OCI-LY3 (cell line): ENCODE measurements around the gene MTURN.
A peak's percentile ranks its signal among the peaks of the same experiment; 100 is the strongest.

Experiments
- H2AFZ ChIP-seq: fragments of 200-600, 300-600 bp; shearing (Covaris generic); 2 replicates; pipeline ENCODE4 v1.6.0; 2014; ENCODE audit warnings: antibody characterized with exemption, low read depth, low read length
- H3K27ac ChIP-seq: fragments of 200-600, 300-600 bp; sonication (generic); 2 replicates; pipeline ENCODE4 v1.5.1; 2014; ENCODE audit warnings: mild to moderate bottlenecking, low read length, moderate library complexity, mixed read lengths
- H3K27me3 ChIP-seq: fragments of 200-600, 300-600 bp; sonication (generic); 2 replicates; pipeline ENCODE4 v1.6.1; 2014; ENCODE audit warnings: low read depth, low read length, mixed read lengths
- H3K36me3 ChIP-seq: fragments of 200-600, 300-600 bp; sonication (generic); replicated peaks from 2 replicates; pipeline ENCODE3; 2014; ENCODE audit warnings: low read depth, low read length, mixed read lengths
- H3K4me1 ChIP-seq: fragments of 300-600, 200-600 bp; sonication (generic); 2 replicates; pipeline ENCODE4 v1.6.1; 2014; ENCODE audit warnings: low read length, mixed read lengths
- H3K4me2 ChIP-seq: fragments of 200-600, 300-600 bp; sonication (generic); 2 replicates; pipeline ENCODE4 v1.6.1; 2014; ENCODE audit warnings: low read length, mixed read lengths
- H3K4me3 ChIP-seq: fragments of 300-600, 200-600 bp; sonication (generic); 2 replicates; pipeline ENCODE4 v1.5.1; 2014; ENCODE audit warnings: antibody characterized with exemption, mild to moderate bottlenecking, low read length, moderate library complexity
- H3K79me2 ChIP-seq: fragments of 300-600, 200-600 bp; shearing (Covaris generic); 2 replicates; pipeline ENCODE4 v1.6.1; 2014; ENCODE audit warnings: mild to moderate bottlenecking, low read length, mixed read lengths
- H3K9ac ChIP-seq: fragments of 300-600, 200-600 bp; shearing (Covaris generic); 2 replicates; pipeline ENCODE4 v1.6.0; 2014; ENCODE audit warnings: mild to moderate bottlenecking, low read length, moderate library complexity
- H3K9me3 ChIP-seq: fragments of 200-600, 300-600 bp; shearing (Covaris generic); 2 replicates; pipeline ENCODE4 v1.6.1; 2014; ENCODE audit warnings: low read length, mixed read lengths; ENCODE audit not compliant: insufficient read depth
- H4K20me1 ChIP-seq: fragments of 200-600, 300-600 bp; sonication (generic); 2 replicates; pipeline ENCODE4 v1.6.1; 2016; ENCODE audit warnings: low read length, mixed read lengths; ENCODE audit not compliant: insufficient read depth
- EZH2phosphoT487 ChIP-seq: fragments of 200-600 bp; shearing (Covaris generic); IDR thresholded peaks from 2 replicates; pipeline ENCODE4 v1.6.1; 2018; ENCODE audit warnings: antibody characterized with exemption, mixed run types, low read depth
- TF ChIP-seq, protein P1 (sequence below): fragments of 200-600, 300-600 bp; sonication (generic); IDR thresholded peaks from 2 replicates; pipeline ENCODE4 v1.5.1; 2014; ENCODE audit warnings: antibody characterized with exemption, low read length, low read depth

MTURN gene

DNA sequence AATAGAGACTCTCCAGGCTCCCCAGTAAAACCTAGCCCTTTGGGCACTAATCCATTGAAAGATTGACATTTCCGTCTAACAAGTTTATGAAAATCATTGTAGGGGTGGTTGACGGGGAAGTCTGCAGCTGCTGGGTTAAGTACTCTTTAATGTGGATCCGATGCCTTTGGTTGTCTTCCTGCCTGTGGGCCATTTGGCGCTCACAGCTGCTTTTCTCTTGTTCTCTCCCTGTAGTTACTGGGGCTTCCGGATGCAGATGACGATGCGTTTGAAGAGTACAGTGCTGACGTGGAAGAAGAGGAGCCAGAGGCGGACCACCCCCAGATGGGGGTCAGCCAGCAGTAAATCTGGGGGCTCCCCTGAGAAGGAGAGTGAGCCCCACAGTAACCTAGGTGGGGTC lies 22.4 kb downstream of the MTURN start:
- Histone ChIP-seq H3K27ac (no peak overlapping the region), H3K9ac (no peak overlapping the region)

DNA sequence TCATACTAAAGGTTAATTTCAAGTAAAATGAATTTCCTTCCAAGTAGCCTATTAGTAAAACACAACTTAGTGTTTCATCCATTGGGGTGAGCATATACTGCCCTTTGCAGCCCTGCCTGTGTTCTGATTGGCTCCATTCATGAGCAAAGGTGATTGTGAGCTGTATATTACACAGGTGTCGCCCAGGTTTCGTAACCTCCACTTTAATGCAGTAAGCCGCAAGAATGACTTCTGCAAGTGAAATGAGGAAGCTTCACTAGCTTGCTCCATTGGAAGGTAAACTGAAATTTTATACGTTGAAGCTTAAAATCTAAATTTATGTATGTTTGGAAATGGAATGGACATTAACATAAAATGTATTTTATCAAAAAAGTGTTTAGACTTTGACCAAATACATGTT lies 24.4 kb downstream of the MTURN start:
- Histone ChIP-seq H3K4me2 (peak overlapping the region; percentile 60), H3K9ac (peak overlapping the region; percentile 11; the same call in 1 of the 2 replicates), H3K4me3 (peak overlapping the region; percentile 48), H3K9me3 (no peaks in the 10 kb centered on the region), H3K27ac (no peak overlapping the region), H3K27me3 (no peaks in the 10 kb centered on the region), H3K79me2 (no peaks in the 10 kb centered on the region), H4K20me1 (no peaks in the 10 kb centered on the region), H3K36me3 (no peaks in the 10 kb centered on the region), H3K4me1 (peaks cover 55% of the 10 kb centered on the region), H2AFZ (no peak overlapping the region)
- TF ChIP-seq, protein P1, sequence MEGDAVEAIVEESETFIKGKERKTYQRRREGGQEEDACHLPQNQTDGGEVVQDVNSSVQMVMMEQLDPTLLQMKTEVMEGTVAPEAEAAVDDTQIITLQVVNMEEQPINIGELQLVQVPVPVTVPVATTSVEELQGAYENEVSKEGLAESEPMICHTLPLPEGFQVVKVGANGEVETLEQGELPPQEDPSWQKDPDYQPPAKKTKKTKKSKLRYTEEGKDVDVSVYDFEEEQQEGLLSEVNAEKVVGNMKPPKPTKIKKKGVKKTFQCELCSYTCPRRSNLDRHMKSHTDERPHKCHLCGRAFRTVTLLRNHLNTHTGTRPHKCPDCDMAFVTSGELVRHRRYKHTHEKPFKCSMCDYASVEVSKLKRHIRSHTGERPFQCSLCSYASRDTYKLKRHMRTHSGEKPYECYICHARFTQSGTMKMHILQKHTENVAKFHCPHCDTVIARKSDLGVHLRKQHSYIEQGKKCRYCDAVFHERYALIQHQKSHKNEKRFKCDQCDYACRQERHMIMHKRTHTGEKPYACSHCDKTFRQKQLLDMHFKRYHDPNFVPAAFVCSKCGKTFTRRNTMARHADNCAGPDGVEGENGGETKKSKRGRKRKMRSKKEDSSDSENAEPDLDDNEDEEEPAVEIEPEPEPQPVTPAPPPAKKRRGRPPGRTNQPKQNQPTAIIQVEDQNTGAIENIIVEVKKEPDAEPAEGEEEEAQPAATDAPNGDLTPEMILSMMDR: no peak
- TF ChIP-seq EZH2phosphoT487: no peak

More for the DNA sequence above, 22.4 kb downstream of the MTURN start:
- Histone ChIP-seq H3K4me2 (no peak overlapping the region), H3K9me3 (no peaks in the 10 kb centered on the region), H3K4me1 (peaks cover 35% of the 10 kb centered on the region), H4K20me1 (no peaks in the 10 kb centered on the region), H2AFZ (no peak overlapping the region), H3K27me3 (no peaks in the 10 kb centered on the region), H3K79me2 (no peaks in the 10 kb centered on the region), H3K36me3 (peaks cover 4% of the 10 kb centered on the region), H3K4me3 (no peak overlapping the region)
- no peak for TF ChIP-seq EZH2phosphoT487
- TF ChIP-seq, protein P1: no peak

DNA sequence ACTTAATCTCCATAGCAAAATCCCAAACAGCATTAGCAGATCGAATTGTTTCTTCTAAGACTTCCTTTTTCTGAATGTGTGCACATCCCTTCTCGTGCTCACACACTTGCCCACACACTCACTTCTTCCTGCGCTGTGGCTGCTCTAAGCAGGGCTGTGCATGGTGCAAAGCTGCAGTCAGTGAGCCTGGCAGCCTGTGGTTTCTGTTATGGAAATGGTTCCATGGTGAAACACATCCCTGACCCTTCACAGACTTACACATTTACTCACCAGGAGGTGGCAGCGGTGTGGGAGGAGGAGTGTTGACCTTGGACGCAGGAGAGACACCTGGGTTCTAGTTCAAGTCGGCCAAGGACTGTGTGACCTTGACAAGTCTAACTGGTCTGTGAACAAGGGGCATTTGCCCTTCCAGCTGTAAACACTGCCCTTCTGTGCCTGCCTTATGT lies 24.9 kb downstream of the MTURN start:
- Histone ChIP-seq H3K4me3 (peak overlapping the region; percentile 48), H2AFZ (no peak overlapping the region), H4K20me1 (no peaks in the 10 kb centered on the region), H3K9ac (peak overlapping the region; percentile 11; the same call in 1 of the 2 replicates), H3K27ac (no peak overlapping the region), H3K36me3 (no peaks in the 10 kb centered on the region), H3K79me2 (no peaks in the 10 kb centered on the region), H3K4me1 (peaks cover 59% of the 10 kb centered on the region), H3K9me3 (no peaks in the 10 kb centered on the region), H3K27me3 (no peaks in the 10 kb centered on the region), H3K4me2 (peak overlapping the region; percentile 60)
- TF ChIP-seq, protein P1: peak; percentile 39
- TF ChIP-seq EZH2phosphoT487: no peak

DNA sequence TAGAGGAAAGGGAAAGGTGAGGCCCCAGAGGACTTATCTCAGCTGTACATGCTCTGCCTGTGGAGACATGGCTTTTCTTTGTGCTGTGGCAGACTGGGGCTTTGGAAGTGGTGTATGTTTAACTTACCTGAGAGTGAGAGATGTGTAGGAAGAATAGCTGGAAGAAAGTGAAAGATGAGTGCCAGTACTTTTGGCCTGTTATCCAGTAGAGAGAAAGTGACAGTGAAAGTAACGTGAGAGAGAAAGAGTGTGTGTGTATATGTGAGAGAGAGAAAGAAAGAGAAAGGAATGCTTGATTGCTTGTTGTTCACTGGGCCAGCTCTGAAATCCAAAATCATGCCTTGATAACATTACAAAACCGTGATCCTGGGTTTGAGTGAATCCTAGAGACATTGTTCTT lies 25.5 kb downstream of the MTURN start:
- H3K4me3 ChIP-seq: no peak overlapping the region
- H3K36me3 ChIP-seq: no peaks in the 10 kb centered on the region
- no peaks in the 10 kb centered on the region for H3K79me2 ChIP-seq
- TF ChIP-seq, protein P1: no peak
- TF ChIP-seq EZH2phosphoT487: no peak
- no peak overlapping the region for H3K27ac ChIP-seq
- no peak overlapping the region for H2AFZ ChIP-seq
- no peaks in the 10 kb centered on the region for H3K9me3 ChIP-seq
- no peak overlapping the region for H3K9ac ChIP-seq
- H3K27me3 ChIP-seq: no peaks in the 10 kb centered on the region
- no peak overlapping the region for H3K4me2 ChIP-seq
- peaks cover 63% of the 10 kb centered on the region for H3K4me1 ChIP-seq
- no peaks in the 10 kb centered on the region for H4K20me1 ChIP-seq
